HUDEP-2 (cell line): Measurements from ENCODE around the gene STX10.
"Not testable (repeated sequence)": the region's sequence is repeated elsewhere in the genome, so short reads cannot be mapped to it uniquely, and the experiment has no call there.

Source experiments
- DNase-seq, 76 experiments: peaks; one replicate each; lab custom pipeline; 2025; ENCODE audit not compliant: unreplicated experiment in 76 of 76; lab: John Stamatoyannopoulos, UW

Gene STX10, protein sequence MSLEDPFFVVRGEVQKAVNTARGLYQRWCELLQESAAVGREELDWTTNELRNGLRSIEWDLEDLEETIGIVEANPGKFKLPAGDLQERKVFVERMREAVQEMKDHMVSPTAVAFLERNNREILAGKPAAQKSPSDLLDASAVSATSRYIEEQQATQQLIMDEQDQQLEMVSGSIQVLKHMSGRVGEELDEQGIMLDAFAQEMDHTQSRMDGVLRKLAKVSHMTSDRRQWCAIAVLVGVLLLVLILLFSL

DNA sequence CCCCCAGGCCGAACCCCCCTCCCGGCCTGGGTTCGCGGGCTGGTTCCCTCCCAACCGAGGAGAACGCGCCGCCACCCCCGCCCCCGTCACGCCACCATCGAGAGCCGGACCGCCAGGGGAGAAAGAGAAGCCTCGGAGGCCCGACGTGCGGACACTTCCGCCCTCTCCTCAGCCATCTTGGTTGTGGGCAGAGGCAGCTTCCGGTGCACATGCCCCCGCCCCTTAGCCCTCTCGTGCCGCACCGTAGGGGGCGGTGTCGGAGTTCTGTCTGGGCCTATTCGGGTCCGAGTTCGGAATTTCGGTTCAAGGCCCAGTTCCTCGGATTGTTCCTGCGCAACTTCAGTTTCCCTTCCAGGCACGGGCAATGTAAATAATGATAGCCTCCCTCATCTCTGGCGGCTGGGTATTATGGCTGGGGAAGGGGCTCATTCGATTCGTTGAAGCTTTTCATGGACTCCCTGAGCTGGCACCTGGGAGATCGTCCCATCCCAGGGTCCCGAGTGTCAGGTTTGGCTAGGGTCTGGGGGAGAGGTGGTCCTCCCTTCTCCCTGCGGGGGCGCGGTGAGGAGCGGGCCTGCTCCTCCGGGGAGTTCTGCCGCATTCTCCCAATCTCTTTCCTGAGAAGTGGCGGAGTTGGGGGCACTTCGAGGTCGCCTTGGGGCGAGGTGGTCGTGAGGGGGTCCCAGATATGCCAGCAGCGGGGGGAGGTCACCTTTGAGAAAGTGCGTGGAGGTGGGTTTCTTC lies at the start of gene STX10, which contains the start of gene IER2:
Gene STX10 (minus strand): TSS at position 189 of the 744 bp plus-strand sequence. CDS start 202 bp downstream, outside the sequence.
Gene IER2 (plus strand): TSS at position 225 of the 744 bp plus-strand sequence. CDS start 2,776 bp downstream, outside the sequence.
- DNase-seq, result peak in 74 of 76 experiments; percentile 85 to 99 (median 96)

DNA sequence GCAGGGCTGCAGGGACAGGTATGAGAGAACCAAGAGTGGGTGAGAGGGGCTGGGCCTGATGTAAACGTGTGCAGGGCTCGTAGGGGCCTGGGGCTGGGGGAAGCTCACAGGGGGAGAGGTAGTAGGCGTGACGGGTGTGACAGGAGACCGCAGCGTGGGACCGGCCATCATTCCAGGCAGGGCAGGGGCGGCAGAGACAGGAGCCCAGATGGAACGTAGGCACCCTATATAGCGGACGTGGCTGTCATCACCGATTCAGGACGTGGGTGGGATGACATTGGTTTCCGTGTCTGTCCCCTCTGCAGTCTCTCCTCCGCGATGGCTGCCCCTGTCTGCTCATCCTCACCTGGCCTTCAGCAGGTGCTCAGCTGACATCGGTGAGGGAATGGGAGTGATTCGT lies 48.5 kb upstream of the STX10 start:
- DNase-seq, result no peak

DNA sequence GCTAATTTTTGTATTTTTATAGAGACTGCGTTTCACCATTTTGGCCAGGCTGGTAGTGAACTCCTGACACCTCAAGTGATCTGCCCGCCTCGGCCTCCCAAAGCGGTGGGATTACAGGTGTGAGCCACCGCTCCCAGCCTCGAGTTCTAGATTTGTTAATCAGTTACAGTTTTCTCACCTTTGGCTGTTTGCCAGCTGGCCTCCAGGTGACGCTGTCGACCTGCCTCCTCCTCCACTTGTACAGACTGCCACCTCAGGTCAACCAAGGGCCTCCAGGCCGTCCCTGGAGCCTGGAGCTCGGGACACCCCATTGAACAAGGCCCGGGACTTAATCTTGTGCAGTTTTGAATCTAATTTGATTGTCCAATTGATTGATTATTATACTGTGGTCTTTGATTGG lies 45.5 kb upstream of the STX10 start:
- DNase-seq, result peak in 4 of 76 experiments; percentile 6 to 35 (median 11)

DNA sequence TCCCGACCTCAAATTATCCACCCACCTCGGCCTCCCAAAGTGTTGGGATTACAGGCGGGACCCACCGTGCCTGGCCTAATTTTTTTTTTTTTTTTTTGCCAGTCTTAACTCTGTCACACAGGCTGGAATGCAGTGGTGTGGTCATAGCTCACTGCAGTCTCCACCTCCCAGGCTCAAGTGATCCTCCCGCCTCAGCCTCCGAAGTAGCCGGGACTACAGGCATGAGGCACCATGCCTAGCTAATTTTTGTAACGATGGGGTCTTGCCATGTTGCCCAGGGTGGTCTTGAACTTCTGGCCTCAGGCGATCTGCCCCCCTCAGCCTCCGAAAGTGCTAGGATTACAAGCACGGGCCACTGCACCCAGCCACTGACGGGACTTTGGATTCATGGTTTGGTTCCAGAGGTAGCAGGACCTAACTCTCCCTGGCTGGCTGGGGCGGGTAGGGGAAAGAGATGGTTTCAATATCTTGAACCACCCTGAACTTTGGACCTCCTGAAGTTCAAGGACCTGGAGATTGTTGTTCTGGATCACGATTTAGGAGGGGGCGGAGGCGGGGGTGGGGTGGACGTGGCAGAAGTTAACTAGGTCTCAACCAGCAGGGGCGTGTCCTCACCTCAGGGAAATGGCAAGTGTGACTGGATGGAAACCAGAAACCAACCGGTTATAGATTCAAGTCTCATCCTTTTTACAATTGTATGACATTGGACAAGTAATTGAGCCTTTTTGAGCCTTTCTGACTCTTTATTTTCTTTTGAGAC lies 40.8 kb upstream of the STX10 start:
- no peak for DNase-seq

DNA sequence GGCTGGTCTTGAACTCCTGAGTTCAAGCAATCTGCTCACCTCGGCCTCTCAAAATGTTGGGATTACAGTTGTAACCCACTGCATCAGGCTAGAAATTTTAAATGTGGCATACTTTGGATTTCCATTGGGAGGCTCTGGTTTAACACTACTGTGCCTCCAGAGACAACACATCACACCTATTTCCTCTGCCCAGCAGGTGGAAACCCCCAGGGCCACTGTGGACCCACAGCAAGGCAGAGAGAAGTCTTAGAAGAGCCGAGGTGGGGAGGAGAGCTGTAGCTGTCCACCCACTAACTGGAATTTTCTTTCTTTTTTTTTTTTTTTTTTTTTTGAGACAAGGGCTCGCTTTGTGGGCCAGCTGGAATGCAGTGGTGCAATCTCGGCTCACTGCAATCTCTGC lies 39.4 kb upstream of the STX10 start:
- no peak for DNase-seq

DNA sequence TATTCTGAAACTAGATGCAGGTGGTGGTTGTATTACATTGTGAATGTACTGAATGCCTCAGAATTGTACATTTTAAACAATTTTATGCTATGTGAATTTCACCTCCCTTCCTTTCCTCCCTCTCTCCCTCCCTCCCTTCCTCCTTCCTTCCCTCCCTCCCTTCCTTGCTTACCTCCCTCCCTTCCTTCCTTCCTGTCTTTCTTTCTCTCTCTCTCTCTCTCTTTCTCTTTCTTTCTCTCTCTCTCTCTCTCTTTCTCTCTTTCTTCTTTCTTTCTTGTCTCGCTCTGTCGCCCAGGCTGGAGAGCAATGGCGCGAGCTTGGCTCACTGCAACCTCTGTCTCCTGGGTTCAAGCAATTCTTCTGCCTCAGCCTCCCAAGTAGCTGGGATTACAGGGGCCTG lies 37.2 kb upstream of the STX10 start:
- no peak for DNase-seq

DNA sequence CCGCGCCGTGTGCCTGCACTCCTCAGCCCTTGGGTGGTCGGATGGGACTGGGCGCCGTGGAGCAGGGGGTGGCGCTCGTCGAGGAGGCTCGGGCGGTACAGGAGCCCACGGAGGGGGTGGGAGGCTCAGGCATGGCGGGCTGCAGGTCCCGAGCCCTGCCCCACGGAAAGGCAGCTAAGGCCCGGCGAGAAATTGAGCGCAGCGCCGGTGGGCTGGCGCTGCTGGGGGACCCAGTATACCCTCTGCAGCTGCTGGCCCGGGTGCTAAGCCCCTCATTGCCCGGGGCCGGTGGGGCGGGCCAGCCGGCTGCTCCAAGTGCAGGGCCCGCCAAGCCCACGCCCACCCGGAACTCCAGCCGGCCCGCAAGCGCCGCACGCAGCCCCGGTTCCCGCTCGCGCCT lies 36.5 kb upstream of the STX10 start:
- DNase-seq, result not testable (repeated sequence)

DNA sequence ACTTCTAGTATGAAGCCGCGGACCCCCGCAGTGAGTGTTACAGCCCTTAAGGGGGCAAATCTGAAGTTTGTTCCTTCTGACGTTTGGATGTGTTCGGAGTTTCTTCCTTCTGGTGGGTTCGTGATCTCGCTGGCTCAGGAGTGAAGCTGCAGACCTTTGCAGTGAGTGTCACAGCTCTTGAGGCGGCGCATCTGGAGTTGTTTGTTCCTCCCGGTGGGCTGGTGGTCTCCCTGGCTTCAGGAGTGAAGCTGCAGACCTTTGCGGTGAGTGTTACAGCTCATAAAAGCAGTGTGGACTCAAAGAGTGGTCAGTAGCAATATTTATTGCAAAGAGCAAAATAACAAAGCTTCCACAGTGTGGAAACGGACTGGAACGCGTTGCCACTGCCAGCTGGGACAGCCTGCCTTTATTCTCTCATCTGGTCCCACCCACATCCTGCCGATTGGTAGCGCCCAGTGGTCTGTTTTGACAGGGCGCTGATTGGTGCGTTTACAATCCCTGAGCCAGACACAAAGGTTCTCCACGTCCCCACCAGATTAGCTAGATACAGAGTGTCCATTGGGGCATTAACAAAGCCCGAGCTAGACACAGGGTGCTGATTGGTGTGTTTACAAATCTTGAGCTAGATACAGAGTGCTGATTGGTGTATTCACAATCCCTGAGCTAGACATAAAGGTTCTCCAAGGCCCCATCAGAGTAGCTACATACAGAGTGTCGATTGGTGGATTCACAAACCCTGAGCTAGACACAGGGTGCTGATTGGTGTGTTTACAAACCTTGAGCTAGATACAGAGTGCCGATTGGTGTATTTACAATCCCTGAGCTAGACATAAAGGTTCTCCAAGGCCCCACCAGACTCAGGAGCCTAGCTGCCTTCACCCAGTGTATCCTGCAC lies 35.8 kb upstream of the STX10 start:
- DNase-seq, result not testable (repeated sequence)

DNA sequence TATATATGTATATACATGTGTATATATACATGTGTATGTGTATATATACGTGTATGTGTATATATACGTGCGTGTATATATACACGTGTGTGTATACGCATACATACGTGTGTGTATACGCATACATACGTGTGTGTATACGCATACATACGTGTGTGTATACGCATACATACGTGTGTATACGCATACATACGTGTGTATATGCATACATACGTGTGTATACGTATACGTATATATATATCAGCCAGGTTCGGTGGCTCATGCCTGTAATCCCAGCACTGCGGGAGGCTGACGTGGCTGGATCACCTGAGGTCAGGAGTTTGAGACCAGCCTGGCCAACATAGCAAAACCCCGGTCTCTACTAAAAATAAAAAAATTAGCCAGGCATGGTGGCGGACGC lies 34.8 kb upstream of the STX10 start:
- DNase-seq, result not testable (repeated sequence)

DNA sequence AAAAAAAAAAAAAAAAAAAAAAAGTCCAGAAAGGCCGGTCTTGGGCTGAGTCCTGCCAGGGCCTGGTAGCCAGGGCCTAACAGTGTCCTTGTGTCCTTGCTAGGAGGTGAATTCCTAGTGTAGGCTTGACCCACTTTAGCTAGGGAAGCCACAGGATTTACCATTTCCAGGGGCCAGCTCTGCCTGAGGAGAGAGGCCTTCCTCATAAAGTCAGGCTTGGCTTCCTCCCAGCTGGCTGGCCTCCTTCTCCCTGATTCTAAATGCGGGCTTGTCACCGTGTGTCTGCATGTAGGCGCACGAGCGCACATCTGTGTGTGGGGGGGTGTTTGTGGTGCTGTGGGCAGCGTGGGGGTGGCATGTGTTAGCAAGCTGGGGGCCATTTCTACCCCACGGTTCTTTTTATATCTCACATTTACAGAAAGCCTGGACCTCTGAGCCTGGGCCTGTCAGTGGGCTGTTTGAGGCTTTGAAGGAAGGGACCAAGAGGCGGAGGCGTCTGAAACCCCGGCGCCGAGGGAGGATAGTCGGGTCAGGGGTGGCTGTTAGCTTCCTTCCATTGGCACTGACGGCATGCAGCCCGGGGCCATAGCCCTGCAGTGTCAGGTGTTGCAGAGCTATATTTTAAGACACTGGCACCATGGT lies 31.7 kb upstream of the STX10 start:
- DNase-seq, result peak in 39 of 76 experiments; percentile 10 to 69 (median 32)

DNA sequence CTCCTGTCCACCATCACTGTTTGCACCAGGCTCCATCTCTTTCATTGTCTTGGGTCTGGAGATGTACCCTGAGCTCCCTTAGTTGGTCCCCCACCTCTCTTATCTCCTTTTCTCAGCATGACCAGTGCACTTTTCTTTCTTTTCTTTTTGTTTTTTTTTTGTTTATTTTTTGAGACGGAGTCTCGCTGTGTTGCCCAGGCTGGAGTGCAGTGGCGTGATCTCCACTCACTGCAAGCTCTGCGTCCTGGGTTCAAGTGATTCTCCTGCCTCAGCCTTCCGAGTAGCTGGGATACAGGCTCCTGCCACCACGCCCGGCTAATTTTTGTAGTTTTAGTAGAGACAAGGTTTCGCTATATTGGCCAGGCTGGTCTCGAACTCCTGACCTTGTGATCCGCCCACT lies 28.1 kb upstream of the STX10 start:
- DNase-seq, result not testable (repeated sequence)

DNA sequence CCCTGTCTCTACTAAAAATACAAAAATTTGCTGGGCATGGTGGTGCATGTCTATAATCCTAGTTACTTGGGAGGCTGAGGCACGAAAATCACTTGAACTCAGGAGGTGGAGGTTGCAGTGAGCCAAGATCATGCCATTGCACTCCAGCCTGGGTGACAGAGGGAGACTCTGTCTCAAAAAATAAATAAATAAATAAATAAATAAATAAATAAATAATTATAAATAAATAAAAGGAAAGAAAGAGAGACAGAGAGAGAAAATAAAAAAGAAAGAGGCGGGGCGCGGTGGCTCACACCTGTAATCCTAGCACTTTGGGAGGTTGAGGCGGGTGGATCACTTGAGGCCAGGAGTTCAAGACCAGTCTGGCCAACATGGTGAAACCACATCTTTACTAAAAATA lies 27.4 kb upstream of the STX10 start:
- not testable (repeated sequence) for DNase-seq

DNA sequence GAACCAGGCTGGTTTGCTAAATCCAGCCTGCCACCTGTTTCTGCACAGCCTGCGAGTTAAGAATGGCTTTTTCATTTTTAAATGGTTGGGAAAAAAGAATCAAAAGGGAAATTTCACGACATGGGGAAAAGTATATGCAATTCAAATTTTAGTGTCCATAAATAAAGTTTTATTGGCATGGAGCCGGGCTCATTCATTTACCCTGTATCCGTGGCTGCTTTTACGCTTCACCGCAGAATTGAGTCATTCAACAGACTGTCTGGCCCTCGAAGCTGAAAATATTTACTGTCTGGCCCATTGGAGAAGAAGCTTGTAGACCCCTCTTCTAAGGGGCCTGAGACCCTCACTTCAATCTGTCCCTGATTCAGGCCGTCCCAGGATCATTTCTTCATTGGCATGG lies 26.2 kb upstream of the STX10 start:
- DNase-seq, result no peak

DNA sequence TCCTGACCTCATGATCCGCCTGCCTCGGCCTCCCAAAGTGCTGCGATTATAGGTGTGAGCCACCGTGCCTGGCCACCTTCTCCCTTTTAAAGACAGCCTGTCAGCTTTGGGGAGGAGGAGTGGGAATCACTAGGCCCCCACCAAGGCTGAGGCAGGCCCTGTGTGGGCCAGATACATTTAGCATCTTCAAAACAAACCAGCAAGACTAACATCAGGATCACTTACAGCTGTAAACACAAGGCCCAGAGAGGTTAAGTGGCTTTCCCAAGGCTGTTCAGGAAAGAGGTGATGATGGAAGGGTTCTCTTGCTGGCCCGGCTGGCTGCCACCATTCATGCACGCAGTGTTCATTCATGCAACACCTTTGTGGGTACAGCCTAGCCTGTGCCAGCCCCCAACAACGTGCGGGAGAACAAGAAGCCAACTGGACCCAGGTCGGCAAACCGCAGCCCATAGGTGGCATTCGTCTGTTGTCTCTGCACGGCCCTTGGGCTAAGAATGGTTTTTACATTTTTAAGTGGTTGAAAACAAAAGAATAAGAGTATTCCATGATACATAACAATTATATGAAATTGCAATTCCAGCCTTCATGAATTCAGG lies 23.1 kb upstream of the STX10 start:
- DNase-seq, result no peak

DNA sequence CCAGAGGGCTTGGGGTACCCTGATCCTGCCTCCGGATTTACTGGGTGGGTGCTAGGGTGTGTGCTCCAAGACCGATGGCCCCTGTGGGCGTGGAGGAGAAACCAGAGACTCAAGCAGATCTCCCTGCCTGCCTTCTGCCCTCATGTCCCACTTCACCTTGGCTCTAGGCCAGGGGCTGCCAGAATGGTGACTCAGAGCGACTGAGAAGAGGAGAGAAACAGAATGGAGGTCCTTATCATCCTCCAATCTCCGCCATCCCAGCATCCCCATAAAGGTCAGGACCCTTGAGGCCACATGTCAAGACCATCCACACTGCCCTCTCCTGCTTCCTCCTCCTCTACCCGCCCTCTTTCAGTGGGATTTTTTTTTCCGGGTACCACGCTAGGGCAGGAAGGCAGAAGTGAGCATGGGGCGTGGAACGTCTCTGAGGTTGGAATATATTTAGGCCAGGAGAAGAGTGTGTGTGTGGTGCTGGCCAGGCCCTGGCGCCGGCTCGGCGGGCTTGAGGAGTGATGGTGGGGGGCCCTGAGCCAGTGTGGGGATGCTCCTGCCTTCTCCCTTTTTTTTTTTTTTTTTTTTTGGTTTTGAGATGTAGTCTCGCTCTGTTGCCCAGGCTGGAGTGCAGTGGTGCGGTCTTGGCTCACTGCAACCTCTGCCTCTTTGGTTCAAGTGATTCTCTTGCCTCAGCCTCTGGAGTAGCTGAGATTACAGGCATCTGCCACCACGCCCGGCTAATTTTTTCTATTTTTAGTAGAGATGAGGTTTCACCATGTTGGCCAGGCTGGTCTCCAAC lies 22.4 kb upstream of the STX10 start:
- DNase-seq, result peak in 65 of 76 experiments; percentile 24 to 89 (median 71)

DNA sequence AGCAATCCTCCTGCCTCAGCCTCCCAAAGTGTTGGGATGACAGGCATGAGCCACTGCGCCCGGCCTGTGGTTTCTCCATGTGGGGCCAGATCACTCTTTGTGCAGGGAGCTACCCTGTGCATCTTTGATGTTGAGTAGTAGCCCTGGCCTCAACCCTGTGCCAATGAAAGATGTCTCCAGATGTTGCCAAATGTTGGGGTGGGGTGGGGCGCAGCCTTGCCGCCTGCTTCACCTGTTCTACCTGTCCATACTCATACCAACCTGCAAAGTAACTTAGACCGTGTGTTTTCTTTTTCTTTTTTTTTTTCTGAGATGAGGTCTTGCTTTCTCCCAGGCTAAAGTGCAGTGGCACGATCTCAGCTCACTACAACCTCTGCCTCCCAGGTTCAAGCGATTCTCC lies 21.0 kb upstream of the STX10 start:
- no peak for DNase-seq

DNA sequence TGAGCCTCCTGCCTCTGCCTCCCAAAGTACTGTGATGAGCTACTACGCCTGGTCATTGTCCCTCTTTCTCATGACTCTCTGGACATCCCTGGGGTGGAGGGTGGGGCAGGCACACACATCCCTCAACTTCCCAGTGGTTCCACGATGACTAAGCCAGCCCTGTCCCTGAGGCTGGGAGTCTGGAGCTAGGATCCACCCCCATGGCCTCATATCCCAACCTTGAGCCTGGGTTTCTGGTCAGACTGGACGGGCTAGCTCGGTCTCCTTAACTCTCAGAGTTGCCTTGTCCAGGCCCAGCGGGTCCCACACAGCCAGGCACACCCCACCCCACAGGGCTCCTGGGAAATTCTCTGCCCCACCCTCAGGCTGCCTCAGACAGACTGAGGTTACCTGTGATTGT lies 19.6 kb upstream of the STX10 start:
- no peak for DNase-seq

DNA sequence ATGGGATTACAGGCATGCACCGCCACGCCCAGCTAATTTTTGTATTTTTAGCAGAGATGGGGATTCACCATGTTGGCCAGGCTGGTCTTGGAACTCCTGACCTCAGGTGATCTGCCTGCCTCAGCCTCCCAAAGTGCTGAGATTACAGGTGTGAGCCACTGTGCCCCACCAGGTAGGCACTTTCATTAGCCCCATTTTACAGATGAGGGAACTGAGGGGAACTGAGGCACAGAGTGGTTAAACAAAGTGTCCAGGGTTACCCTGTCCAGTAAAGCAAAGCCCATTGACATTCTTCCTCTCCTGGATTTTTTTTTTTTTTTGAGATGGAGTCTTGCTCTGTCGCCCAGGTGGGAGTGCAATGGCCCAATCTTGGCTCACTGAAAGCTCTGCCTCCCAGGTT lies 16.0 kb upstream of the STX10 start:
- not testable (repeated sequence) for DNase-seq
